ENCODE results near the gene DAB1.

DAB1 gene

GRCh38 chr1:57210881-57211280 is 213.0 kb downstream of the DAB1 start:
- DNase-seq: no peak

- DNase-seq: no peak
Observed at GRCh38 chr1:57209495-57209894, 214.4 kb downstream of the DAB1 start.

- DNase-seq: no peak
Observed at GRCh38 chr1:57208741-57209302, 215.0 kb downstream of the DAB1 start.

GRCh38 chr1:57206038-57206437 is 217.8 kb downstream of the DAB1 start:
- DNase-seq: no peak

GRCh38 chr1:57204942-57205787 is 218.7 kb downstream of the DAB1 start:
- DNase-seq: no peak

GRCh38 chr1:57204091-57204490 is 219.8 kb downstream of the DAB1 start:
- DNase-seq: no peak

- DNase-seq: no peak
Observed at GRCh38 chr1:57202241-57202640, 221.6 kb downstream of the DAB1 start.

- no peak for DNase-seq
Observed at GRCh38 chr1:57198912-57199311, 224.9 kb downstream of the DAB1 start.

GRCh38 chr1:57195436-57195941 is 228.4 kb downstream of the DAB1 start:
- DNase-seq: no peak

- DNase-seq: no peak
Observed at GRCh38 chr1:57192222-57192621, 231.6 kb downstream of the DAB1 start.

GRCh38 chr1:57190898-57191297 is 233.0 kb downstream of the DAB1 start:
- no peak for DNase-seq

- no peak for DNase-seq
Observed at GRCh38 chr1:57188168-57188567, 235.7 kb downstream of the DAB1 start.

- no peak for DNase-seq
Observed at GRCh38 chr1:57186455-57186854, 237.4 kb downstream of the DAB1 start.

- DNase-seq: no peak
Observed at GRCh38 chr1:57179001-57179400, 244.9 kb downstream of the DAB1 start.

GRCh38 chr1:57175506-57175905 is 248.4 kb downstream of the DAB1 start:
- no peak for DNase-seq

- no peak for DNase-seq
Observed at GRCh38 chr1:57172040-57172439, 251.8 kb downstream of the DAB1 start.

- no peak for DNase-seq
Observed at GRCh38 chr1:57167997-57168396, 255.9 kb downstream of the DAB1 start.

GRCh38 chr1:57165546-57165945 is 258.3 kb downstream of the DAB1 start:
- DNase-seq: no peak

GRCh38 chr1:57164584-57164983 is 259.3 kb downstream of the DAB1 start:
- no peak for DNase-seq

GRCh38 chr1:57163789-57164188 is 260.1 kb downstream of the DAB1 start:
- DNase-seq: no peak

GRCh38 chr1:57163325-57163724 is 260.5 kb downstream of the DAB1 start:
- no peak for DNase-seq

- DNase-seq: no peak
Observed at GRCh38 chr1:57162607-57163261, 261.1 kb downstream of the DAB1 start.

- DNase-seq: no peak
Observed at GRCh38 chr1:57160594-57160993, 263.3 kb downstream of the DAB1 start.

- DNase-seq: no peak
Observed at GRCh38 chr1:57158604-57158998, 265.3 kb downstream of the DAB1 start.
